Measurements from ENCODE around the gene ZNF20. TPM values are rescaled to one million over a fixed set of nuclear protein-coding genes. Genes with fewer than 3 reads are reported as not detected.

The ZNF20 gene
- total and polyA plus RNA-seq, 10 of the 15 experiments (the other 5 are each of a cell fraction or from before 2014, with no cell fraction given), result 2.0 to 5.1 (median 2.6) TPM

- peak; percentile 16 for DNase-seq (ENCODE audit: low read depth, low spot score)
- Histone ChIP-seq H3K4me2 (ENCODE audit: control insufficient read depth, insufficient read depth) (peak overlapping the region; percentile 65), H3K36me3 (ENCODE audit: control insufficient read depth in 2 of 2, insufficient read depth in 2 of 2, low read length in 1 of 2) (no peaks in the 10 kb centered on the region), H3K27me3 (replicated peaks in 1 of 2; ENCODE audit: control insufficient read depth in 2 of 2, insufficient read depth in 2 of 2, low read length in 1 of 2) (no peaks in the 10 kb centered on the region), H3K9me3 (replicated peaks; ENCODE audit: control insufficient read depth, insufficient read depth, low read length) (peaks cover 4% of the 10 kb centered on the region; the same call in 2 of the 3 replicates), H3K4me3 (peak overlapping the region; percentile 52), H3K27ac (ENCODE audit: control insufficient read depth, insufficient read depth) (peak overlapping the region; percentile 68), H4K20me1 (ENCODE audit: control insufficient read depth, insufficient read depth) (no peaks in the 10 kb centered on the region), H2AFZ (ENCODE audit: control insufficient read depth, low read depth, low read length) (peak overlapping the region; percentile 72), H3K4me1 (ENCODE audit: control insufficient read depth, insufficient read depth, low read length) (no peaks in the 10 kb centered on the region), H3K79me2 (ENCODE audit: control insufficient read depth, insufficient read depth, low read length) (no peaks in the 10 kb centered on the region), H3K9ac (ENCODE audit: control insufficient read depth, insufficient read depth, low read length) (peak overlapping the region; percentile 71)
- in situ Hi-C loops (cut with MboI) (no loop called here), intact Hi-C loops (cut with micrococcal nuclease; ENCODE audit: unreplicated experiment) (no loop called here)
- BruUV-seq (replicated peaks), result TSS peak; percentile 87
- ChIA-PET RAD21 (ENCODE audit: unreplicated experiment) (no interaction called here), POLR2A (interaction anchor here (0.5 to 0.6 kb wide), 2 partner anchors 206 to 787 kb away, joined by 3 read pairs; no protein-coding TSS in a partner anchor), SMC1A (ENCODE audit: uncharacterized antibody, unreplicated experiment) (interaction anchor here (2.0 kb wide), 1 partner anchor 168 kb away, joined by 5 read pairs; the partner anchor contains the start of gene ZNF700), CTCF (interaction anchor here (2.4 to 4.1 kb wide), 3 partner anchors 45 to 168 kb away, joined by 22 to 33 read pairs (median 26); partner anchors contain the start of genes ZNF20 and ZNF700)
- FAIRE-seq, result no peak
- peak; percentile 74 for ATAC-seq
- WGBS (ENCODE audit: insufficient coverage, insufficient replicate concordance, low lambda C conversion rate, missing lambda C conversion rate), result 1% methylated on average over 53 of the region's 53 CpGs
- no peak for TF ChIP-seq ZNF217 (IDR thresholded peaks at IDR 0.05)
- TF ChIP-seq TARDBP (IDR thresholded peaks at IDR 0.05; ENCODE audit: borderline replicate concordance), result no peak
- no peak for TF ChIP-seq YBX1 (IDR thresholded peaks at IDR 0.05)
- TF ChIP-seq ZNF24 (IDR thresholded peaks at IDR 0.05), result no peak
- peak; percentile 89 for TF ChIP-seq PBX3 (IDR thresholded peaks at IDR 0.05; ENCODE audit: insufficient replicate concordance, low read depth, low read length)
- TF ChIP-seq PKNOX1 (IDR thresholded peaks at IDR 0.05), result peak; percentile 96
- no peak for TF ChIP-seq ZNF687 (IDR thresholded peaks at IDR 0.05)
- no peak for TF ChIP-seq RAD21 (IDR thresholded peaks at IDR 0.05; ENCODE audit: insufficient read depth, low read depth, low read length)
- TF ChIP-seq ZSCAN29 (IDR thresholded peaks at IDR 0.05), result no peak
- no peak for TF ChIP-seq MEF2A (IDR thresholded peaks at IDR 0.05; ENCODE audit: insufficient read depth, low read depth, low read length)
- no peak for TF ChIP-seq CHD2 (IDR thresholded peaks at IDR 0.05; ENCODE audit: borderline replicate concordance, low read depth, low read length)
- TF ChIP-seq CBX3 (IDR thresholded peaks at IDR 0.05; ENCODE audit: borderline replicate concordance, low read depth), result no peak
- peak; percentile 32 for TF ChIP-seq SP1 (IDR thresholded peaks at IDR 0.05; ENCODE audit: low read depth, low read length)
- no peak for TF ChIP-seq EED (IDR thresholded peaks at IDR 0.05; ENCODE audit: low read depth)
- no peak for TF ChIP-seq ATF3 (IDR thresholded peaks at IDR 0.05; ENCODE audit: borderline replicate concordance, extremely low read depth, low read depth, low read length)
- no peak for TF ChIP-seq GABPA (IDR thresholded peaks at IDR 0.05; ENCODE audit: low read depth)
- peak; percentile 82 for TF ChIP-seq SPI1 (IDR thresholded peaks at IDR 0.05; ENCODE audit: borderline replicate concordance, insufficient read depth, low read depth, low read length)
- no peak for TF ChIP-seq JUND (IDR thresholded peaks at IDR 0.05; ENCODE audit: low read depth, low read length)
These were observed 47.9 kb downstream of the ZNF20 start for GRCh38 chr19:12092065-12092867.

All from GM12878 (cell line).